HG03460 (cell line): ENCODE data around the gene MRPL46.
"Not testable (repeated sequence)": the region's sequence is repeated elsewhere in the genome, so short reads cannot be mapped to it uniquely, and the experiment has no call there.

Experiments
- ATAC-seq: cut with Tn5 transposase; IDR thresholded peaks from one replicate; pipeline ENCODE4 v1.9.1; 2021; ENCODE audit not compliant: unreplicated experiment

Gene MRPL46

DNA sequence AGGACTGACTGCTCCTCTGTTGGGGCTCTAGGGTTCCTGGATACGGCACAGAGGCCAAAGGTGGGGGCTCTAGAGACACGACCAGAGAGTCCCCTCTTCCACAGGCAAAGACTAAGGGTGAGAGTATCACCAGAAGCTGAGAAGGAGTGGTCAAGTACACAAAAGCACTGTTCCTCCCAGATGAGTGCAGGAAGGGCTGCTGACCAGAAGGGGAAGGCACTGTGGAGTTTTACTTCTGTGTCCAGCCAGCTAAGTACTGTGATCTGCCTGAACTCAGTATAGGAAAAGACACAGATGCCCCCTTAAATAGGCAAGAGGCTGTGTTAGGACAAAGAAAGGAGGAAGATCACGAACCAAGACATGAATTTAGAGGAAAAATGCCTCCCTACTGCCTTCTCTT, 12.0 kb upstream of the MRPL46 start:
- no peak for ATAC-seq

DNA sequence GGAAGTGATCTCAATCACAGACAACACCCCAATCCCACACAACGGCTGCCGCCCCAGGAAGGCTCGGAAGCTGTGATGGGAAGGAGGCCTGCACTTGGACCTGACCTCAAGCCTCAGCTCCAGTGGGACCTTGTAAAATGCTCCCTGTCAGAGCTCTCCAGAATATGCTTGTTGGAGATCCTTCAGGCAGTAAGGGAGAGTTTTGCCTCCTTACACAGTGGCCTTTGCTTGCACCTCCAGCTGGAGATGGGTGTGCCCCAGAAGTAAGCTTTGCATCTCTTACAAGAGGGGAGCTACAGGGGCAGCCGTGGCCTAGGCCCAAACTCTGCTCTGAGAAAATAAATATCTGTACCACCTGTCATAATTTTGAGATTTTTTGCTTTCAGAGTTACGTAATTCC, 10.7 kb upstream of the MRPL46 start:
- ATAC-seq, result no peak

DNA sequence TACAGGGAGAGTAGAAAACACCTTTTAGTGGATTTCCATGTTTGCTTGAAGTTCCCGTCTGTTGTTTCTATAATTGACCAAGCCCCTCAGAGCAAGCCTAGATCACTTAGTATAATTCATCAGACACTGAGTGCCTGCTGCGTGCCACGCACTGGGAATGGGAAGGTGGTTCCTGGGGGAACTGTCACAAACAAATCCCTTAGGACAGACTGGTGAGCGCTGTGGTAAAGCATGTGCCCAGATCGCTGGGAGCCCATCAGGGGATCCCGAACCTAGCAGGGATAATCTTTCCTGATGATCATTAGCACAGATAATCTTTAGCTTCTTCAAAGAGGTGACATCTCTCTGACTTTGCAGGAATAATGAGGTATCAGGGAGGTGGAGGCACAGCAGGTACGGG, 9.9 kb upstream of the MRPL46 start:
- no peak for ATAC-seq

DNA sequence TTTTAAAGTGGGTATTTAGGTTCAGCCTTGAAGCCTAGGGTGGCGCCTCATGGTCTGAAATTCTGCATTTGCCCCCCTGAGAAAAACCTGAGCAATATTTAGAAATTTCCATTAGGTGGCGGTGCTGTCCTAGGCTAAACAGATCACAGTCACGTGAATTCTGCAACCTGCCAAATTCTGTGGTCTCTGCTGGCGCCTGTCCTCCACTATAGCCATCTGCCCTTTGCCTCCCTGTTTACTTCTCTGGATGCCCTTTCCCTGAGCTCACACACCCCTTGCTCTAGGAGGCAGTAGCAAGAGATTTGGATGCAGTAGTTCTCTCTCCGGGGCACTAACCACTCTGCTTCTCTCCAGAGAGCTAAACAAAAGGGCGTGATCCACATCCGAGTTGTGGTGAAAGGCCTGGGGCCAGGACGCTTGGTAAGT, 9.5 kb upstream of the MRPL46 start:
- ATAC-seq, result no peak

DNA sequence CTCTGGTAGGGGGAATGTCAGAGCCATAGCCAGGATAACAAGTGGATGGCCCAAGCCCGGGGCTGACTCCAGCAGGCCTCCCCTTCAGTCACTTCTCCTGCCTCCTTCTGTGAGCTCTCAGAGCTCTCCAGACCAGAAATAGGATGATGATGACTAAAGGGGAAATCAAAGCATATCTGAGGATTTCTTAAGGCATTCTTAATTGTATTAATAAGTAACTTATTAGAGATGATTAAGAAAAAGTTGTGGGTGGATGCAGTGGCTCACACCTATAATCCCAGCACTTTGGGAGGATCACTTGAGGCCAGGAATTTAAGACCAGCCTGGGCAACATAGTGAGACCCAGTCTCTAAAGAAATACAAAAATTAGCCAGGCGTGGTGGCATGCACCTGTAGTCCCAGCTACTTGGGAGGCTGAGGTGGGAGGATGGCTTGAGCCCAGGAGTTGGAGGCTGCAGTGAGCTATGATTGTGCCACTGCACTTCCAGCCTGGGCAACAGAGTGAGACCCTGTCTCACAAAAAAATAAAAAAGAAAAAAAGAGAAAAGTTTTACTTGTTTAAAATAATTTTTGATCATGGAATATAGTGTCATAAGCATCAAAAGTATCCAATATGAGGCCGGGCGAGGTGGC, 6.6 kb upstream of the MRPL46 start:
- ATAC-seq, result not testable (repeated sequence)

DNA sequence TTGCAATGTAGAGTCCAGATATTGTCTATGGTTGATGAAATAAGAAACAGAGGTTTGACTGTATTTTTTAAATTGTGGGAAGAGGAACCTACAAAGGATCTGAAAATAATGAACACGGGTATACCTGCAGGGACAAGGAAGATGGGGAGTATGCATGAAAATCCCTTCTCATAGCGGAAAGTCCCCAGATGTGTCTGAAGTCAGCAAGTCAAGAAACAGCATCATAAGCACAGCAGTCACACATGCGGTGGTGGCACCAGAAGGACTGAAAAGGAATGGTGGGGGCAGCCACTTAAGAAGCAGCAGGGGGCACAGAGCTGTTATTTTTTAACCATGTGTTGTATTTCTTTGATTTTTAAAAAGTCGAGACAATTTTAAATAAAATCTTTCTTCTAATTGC, 5.0 kb upstream of the MRPL46 start:
- no peak for ATAC-seq

DNA sequence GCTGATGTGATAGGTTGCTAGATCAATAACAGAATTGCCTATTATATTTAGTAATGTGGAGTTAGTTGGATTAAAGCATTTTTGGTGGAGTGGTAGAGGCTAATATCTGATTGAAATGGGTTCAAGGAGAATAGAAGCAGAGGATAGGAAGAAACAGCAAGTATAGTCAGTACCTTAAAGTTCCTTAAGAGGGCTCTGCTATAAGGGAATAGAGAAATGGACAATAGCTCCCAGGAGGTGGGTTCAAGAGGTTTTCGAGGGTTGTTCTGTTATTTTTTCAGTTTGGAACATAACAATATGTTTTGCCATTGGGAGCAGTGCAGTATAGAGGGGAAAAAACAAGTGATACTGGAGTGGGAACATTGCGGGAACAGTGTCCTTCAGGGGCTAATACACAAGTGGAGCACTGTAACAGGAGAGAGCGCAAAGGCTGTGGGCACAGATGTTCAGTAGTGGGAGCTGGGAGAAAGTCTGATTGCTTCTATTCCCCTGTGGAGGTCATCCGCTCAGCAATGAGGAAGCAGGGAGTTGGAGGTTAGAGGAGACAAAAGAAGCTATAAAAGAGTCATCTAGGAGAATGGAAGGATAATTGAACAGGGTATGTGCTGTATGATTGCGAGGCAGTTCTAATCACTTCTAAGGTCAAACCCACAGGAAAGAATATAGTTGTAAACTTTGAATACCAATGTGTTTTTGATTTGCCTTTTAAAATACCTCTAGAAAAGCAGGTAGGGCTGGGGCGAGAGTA, 3.6 kb upstream of the MRPL46 start:
- no peak for ATAC-seq

DNA sequence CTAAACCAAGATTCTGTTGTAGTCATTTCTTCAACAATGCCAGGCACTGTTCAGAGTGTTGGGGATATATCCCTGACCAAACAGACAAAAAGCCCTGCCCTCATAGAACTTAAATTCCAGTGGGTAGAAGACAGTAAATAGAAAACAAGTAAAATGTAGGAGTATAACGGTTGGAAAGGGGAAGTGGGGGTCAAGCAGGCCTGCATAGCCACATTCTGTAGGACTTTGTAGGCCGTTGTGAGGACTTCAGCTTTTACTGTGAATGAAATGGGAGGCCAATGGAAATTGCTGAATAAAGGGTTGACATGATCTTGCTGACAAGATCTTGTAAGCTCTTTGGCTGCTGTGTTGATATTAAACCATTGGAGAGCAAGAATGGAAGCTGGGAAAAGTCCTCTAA, 2.1 kb upstream of the MRPL46 start:
- no peak for ATAC-seq

DNA sequence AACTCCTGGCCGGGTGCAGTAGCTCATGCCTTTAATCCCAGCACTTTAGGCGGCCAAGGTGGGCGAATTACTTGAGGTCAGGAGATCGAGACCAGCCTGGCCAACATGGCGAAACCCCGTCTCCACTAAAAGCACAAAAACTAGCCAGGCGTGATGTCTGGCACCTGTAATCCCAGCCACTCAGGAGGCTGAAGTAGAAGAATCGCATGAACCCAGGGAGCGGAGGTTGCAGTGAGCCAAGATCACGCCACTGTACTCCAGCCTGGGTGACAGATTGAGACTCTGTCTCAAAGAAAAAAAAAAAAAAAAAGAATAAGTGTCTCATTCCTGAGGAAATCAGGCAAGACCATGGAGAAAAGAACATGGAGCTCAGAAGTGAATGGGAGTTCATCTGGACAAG, 1.5 kb upstream of the MRPL46 start:
- ATAC-seq, result not testable (repeated sequence)

DNA sequence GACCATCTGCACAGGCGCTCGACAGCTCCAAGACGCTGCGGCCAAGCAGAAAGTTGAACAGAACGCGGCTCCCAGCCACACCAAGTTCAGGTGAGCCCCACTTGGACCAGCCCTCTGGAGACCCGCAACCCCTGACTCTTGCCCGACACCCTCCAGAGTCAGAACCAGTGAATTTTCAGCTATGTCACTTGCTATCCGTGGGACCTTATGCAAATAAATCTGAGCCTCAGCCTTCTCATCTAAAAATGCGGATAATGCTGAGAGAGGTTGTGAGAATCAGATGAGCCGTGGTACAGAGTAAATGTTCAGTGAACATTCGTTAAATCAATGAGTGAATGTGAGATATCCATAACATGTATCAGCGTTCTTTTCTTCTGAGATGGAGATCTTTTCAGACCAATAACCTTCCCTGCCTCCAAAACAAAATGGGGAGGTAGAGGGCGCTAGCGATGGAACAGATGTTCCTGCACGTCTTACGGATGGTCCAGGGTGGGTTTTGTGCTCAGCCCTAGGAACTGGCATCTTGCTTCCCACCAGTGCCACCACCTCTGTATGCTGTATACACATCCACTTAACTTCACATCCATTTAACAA, 844 bp upstream of the MRPL46 start:
- ATAC-seq, result no peak

DNA sequence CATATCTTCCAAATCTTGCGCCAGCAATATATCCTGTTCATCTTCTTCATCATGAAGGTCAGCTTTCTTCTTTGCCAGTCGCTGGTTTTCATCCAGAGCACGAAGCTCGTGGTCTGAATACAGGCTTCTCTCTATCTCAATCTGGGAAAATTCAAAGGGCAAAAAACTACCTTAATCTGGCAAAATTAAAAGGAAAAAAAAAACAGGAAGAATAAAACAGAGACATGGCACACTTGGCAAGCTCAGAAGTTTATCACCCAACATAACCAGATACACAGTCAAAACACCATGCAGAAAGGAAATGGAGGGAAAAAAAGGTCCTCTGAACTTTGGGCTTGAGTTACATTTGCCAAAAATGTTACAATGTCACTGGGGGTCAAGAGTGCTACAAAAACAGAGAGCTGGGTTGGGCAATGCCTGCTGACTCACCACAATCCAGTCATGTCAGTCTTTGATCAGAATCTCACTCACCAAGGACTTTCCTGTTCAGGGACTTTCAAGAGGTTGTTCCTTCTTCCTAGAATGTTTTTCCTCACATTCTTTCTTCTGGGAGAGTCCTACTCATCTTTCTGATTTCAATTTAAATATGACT, 1.5 kb downstream of the MRPL46 start:
- no peak for ATAC-seq

DNA sequence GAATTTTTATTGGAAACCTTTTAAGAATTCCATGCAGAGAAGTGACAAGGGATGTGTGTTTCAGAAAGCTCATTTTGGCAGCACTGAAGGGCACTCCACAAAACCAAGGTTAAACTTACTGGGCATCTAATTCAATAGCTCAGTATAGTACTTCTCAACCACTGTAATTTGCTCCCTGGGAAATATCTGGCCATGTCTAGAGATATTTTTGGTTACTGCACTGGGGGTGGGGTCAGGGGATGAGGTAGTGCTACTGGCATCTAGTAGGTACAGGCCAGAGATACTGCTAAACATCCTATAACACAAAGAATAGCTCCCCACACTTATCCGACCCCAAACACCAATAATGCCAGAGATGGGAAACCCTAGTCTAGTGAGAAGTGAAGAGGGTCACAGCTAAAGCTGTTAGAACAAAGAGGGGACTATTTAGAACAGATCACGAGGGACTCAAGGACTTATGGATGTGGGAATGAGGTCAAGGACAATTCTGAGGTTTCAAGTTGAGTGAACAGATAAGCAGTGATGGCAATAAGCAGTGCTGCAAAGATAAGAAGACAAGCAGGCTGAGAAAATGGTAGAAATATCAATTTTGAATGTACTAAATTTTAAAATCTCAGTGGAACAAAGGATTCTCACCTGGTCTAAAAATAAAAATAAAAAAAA, 3.2 kb downstream of the MRPL46 start:
- no peak for ATAC-seq

DNA sequence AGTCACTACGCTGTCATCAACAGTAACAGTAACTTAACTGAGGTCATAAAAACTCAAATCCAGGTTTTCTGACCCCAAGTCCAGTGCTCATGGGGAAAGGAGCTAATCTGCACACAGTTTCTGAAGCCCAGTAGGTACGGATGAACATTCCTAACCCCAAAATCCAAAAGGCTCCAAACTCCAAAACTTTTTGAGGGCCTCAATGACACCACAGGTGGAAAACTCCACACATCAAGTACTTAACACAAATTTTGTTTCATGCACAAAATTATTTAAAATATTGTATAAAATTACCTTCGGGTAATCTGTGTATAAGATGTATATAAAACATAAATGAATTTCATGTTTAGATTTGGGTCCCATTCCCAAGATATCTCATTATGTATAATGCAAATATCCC, 10.5 kb downstream of the MRPL46 start:
- no peak for ATAC-seq

DNA sequence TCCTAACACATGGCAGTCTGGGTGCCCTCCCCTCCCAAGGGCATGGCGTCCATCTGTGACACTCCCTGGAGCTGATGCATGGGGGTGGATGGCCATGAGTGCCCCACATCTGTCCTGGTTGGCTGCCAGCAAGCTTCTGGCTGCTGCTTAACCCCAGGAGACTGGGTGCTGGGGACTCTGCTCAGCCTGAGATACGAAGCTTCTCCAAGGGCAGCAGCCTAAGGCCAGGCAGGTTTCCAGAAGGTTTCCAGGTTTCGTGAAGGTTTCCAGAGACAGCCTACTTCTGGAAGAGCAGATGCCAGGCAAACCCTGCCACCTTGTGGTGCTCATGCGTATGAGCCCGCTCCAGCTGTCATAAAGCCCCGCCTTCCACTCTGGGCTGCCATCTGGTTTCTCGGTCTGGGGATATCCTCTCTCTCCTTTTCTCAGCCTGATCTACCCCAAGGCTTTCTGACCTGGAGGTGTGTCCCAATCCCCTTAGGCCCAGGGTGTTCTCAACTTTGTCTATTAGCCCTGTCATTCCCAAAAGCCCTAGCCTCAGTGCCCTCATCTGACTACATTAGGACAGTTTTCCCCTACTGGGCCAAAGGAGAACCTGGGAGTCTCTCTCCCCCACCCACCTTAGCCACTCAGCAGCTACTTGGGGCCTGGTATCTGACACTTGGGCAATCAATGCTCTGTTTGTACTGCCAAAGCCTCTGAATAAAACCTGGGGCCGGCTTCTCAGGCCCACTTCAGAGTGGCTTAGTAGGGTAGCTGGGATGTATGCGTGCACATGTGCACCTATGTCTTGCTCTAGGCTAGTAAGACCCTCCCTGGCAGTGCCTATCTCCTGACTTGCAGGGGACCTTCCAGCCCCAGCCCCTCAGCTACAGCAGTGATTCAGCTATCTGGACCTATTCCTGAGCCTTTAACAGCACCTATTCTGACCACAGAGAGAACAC, 12.0 kb downstream of the MRPL46 start:
- ATAC-seq, result peak; percentile 77

DNA sequence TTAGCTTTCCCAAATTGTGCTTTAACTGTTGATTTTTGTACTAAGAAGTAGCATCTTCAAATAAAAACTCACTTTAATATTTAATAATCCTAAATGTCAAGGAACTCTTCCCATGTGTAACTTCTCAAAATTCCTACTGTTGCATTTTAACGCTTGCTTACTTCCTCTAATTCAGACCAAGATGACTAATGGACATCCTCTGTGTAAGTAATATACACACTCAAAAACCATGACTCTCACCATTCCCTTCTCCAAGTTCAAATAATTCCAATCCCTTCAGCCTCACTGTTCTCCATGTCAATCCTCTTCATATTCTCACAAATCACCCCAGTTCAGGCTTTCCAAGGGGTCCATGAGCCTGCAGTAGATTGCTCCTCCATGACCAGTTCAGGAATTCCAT, 13.0 kb downstream of the MRPL46 start:
- no peak for ATAC-seq

DNA sequence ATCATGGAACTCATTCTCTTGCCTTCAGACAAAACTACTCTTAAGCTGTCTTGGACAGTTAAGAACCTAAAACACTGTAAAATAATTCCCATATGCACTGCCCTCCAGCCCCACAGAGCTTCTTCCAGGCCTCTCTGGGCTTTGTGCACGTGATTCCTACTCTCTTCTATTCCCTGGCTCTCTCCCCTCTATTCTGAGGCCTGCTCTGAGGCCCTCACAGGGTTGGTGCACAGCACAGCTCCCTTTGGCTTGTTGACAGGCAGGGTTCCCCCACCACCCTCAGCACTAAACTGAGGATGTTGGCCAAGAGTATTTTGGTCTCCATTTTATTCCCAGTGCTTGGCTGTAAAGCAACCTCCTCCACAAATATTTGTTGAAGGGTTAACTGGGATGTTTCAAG, 13.5 kb downstream of the MRPL46 start:
- ATAC-seq, result no peak

DNA sequence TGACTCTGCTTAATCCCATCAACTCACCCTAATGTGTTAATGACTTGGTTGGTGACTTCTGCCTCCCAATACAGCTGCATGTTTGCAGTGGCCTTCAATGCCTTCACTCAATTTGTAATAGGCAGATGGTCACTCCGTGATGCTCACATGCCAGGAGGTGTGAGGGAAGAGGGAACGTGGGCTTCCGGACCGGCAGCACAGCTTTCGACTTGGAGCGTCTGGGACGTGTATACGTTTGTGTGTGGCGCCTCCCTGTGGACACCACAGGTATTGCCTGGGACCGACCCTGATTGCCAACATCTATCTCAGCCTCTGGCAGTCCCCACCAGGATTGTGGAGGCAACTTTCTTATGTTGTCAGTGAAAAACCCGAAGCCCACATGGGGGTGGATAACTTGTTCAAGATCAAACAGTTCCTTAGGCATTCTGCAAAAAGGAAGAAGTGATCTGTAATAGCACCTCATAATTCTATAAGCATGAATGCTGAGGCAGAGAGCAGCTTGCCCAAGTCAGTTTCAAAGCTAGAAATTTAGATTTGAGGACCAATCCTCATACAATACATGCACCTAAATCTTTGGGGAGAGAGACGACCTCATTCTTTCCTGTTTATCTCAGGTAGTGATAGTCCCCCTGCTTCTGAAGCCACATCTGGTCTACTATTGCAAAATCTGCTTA, 16.9 kb downstream of the MRPL46 start:
- ATAC-seq, result peak; percentile 65

DNA sequence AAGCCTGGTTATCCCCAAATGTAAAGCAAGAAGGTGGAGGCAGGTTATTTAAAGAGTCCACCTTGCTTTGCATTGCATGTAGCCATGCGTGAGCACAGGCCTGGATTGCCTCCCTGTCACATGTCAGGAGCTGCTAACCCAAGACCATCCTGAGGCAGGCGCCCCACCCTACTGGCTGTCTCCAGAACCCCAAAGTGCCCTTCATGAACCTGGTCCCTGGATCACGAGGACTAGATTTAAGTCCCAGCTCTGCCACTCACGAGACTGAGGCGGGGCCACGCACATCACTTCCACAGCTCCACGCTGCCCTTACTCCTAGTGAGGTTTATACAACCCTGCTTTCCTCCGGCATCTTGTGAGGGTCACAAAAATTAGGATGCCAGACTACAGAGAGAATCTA, 17.6 kb downstream of the MRPL46 start:
- no peak for ATAC-seq

DNA sequence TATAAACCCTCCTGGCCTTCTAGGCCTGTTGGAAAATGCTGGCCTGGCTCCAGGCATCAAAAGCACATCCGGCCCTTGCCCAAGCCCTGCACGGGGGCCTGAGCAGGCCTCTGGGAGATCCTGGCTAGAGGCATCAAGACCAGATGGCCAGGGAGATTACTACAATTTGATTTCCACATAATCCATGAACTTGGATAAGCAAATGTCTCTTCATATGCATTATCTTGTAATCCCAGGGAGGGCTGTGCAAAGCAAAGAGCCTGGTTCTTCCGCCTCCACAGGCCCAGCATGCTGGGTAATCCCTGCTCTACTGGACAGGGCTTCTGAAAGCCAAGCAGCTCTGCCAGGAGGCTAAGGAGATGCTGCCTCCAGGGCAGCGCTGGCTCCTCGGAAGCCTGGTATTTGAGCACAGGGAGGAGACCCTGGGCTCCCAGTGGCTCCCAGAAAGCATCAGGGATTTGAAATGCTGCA, 18.2 kb downstream of the MRPL46 start:
- ATAC-seq, result no peak

DNA sequence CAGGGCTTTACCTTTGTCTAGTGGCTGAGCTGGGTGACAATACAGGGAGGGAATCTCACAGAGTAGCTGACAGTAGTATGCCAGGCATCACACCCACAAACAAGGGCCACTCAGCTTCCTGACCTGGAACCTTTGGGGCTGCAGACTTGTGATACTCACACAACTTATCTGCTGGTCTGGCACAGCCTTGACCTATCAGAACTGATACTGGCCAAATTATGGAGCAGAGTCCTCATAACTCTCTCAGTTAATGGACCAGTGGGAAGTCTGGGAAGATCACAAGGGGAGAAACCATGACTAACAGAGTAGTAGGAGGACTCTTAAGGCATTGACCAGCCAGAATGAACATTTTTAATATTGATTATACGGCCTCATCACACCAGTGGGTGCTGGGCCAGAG, 19.4 kb downstream of the MRPL46 start:
- ATAC-seq, result no peak
